ENCODE data around the gene GRID1. TPM values are rescaled to one million over a fixed set of nuclear protein-coding genes. Genes with fewer than 3 reads are reported as not detected.

GRID1 gene
- total and polyA plus RNA-seq, 10 of the 15 experiments (the other 5 are each of a cell fraction or from before 2014, with no cell fraction given), result 0.04 to 0.62 (median 0.08) TPM; not detected in 5

- DNase-seq (ENCODE audit: low read depth, low spot score) (no peak), FAIRE-seq (no peak), ATAC-seq (no peak)
- Histone ChIP-seq H4K20me1 (ENCODE audit: control insufficient read depth, insufficient read depth) (no peaks in the 10 kb centered on the region), H3K36me3 (ENCODE audit: control insufficient read depth in 2 of 2, insufficient read depth in 2 of 2, low read length in 1 of 2) (no peaks in the 10 kb centered on the region), H3K27ac (ENCODE audit: control insufficient read depth, insufficient read depth) (no peak overlapping the region), H2AFZ (ENCODE audit: control insufficient read depth, low read depth, low read length) (no peak overlapping the region), H3K9me3 (replicated peaks; ENCODE audit: control insufficient read depth, insufficient read depth, low read length) (no peaks in the 10 kb centered on the region), H3K4me3 (no peak overlapping the region), H3K9ac (ENCODE audit: control insufficient read depth, insufficient read depth, low read length) (no peak overlapping the region), H3K27me3 (replicated peaks in 1 of 2; ENCODE audit: control insufficient read depth in 2 of 2, insufficient read depth in 2 of 2, low read length in 1 of 2) (no peaks in the 10 kb centered on the region), H3K4me1 (ENCODE audit: control insufficient read depth, insufficient read depth, low read length) (no peaks in the 10 kb centered on the region), H3K79me2 (ENCODE audit: control insufficient read depth, insufficient read depth, low read length) (no peaks in the 10 kb centered on the region), H3K4me2 (ENCODE audit: control insufficient read depth, insufficient read depth) (no peak overlapping the region)
- 0% methylated on average over 1 of the region's 1 CpG for WGBS (ENCODE audit: insufficient coverage, insufficient replicate concordance, low lambda C conversion rate, missing lambda C conversion rate)
- ChIA-PET POLR2A (no interaction called here), RAD21 (ENCODE audit: unreplicated experiment) (no interaction called here), CTCF (no interaction called here), SMC1A (ENCODE audit: uncharacterized antibody, unreplicated experiment) (interaction anchor here (1.3 kb wide), 1 partner anchor 12 kb away, joined by 5 read pairs; no protein-coding TSS in a partner anchor)
- in situ Hi-C loops (cut with MboI) (no loop called here), intact Hi-C loops (cut with micrococcal nuclease; ENCODE audit: unreplicated experiment) (no loop called here)
- no TSS peak for BruUV-seq (replicated peaks)
- TF ChIP-seq, protein P1, sequence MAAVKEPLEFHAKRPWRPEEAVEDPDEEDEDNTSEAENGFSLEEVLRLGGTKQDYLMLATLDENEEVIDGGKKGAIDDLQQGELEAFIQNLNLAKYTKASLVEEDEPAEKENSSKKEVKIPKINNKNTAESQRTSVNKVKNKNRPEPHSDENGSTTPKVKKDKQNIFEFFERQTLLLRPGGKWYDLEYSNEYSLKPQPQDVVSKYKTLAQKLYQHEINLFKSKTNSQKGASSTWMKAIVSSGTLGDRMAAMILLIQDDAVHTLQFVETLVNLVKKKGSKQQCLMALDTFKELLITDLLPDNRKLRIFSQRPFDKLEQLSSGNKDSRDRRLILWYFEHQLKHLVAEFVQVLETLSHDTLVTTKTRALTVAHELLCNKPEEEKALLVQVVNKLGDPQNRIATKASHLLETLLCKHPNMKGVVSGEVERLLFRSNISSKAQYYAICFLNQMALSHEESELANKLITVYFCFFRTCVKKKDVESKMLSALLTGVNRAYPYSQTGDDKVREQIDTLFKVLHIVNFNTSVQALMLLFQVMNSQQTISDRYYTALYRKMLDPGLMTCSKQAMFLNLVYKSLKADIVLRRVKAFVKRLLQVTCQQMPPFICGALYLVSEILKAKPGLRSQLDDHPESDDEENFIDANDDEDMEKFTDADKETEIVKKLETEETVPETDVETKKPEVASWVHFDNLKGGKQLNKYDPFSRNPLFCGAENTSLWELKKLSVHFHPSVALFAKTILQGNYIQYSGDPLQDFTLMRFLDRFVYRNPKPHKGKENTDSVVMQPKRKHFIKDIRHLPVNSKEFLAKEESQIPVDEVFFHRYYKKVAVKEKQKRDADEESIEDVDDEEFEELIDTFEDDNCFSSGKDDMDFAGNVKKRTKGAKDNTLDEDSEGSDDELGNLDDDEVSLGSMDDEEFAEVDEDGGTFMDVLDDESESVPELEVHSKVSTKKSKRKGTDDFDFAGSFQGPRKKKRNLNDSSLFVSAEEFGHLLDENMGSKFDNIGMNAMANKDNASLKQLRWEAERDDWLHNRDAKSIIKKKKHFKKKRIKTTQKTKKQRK (IDR thresholded peaks at IDR 0.05; ENCODE audit: low read depth, low read length), result no peak
- no peak for TF ChIP-seq TCF12 (IDR thresholded peaks at IDR 0.05; ENCODE audit: low read depth, low read length)
- no peak for TF ChIP-seq KLF5 (IDR thresholded peaks at IDR 0.05; ENCODE audit: partially characterized antibody)
- TF ChIP-seq RB1 (IDR thresholded peaks at IDR 0.05; ENCODE audit: borderline replicate concordance), result no peak
- TF ChIP-seq MYB (IDR thresholded peaks at IDR 0.05; ENCODE audit: borderline replicate concordance, low read depth, low read length), result no peak
- TF ChIP-seq PAX8 (IDR thresholded peaks at IDR 0.05), result no peak
- TF ChIP-seq MLLT1 (IDR thresholded peaks at IDR 0.05), result no peak
- no peak for TF ChIP-seq TAF1 (IDR thresholded peaks at IDR 0.05; ENCODE audit: borderline replicate concordance, low read depth, low read length)
- no peak for TF ChIP-seq HDAC2 (IDR thresholded peaks at IDR 0.05)
- TF ChIP-seq CBX5 (IDR thresholded peaks at IDR 0.05; ENCODE audit: low read depth), result no peak
- TF ChIP-seq EP300 (IDR thresholded peaks at IDR 0.05; ENCODE audit: borderline replicate concordance in 1 of 2, control insufficient read depth in 1 of 2, low read depth in 2 of 2, low read length in 2 of 2), result no peak
- TF ChIP-seq EZH2 (IDR thresholded peaks at IDR 0.05; ENCODE audit: borderline replicate concordance, control insufficient read depth, low read depth, low read length), result no peak
- no peak for TF ChIP-seq HDGF (IDR thresholded peaks at IDR 0.05)
- no peak for TF ChIP-seq STAT1 (conservative IDR thresholded peaks at IDR 0.05)
- no peak for TF ChIP-seq ZZZ3 (IDR thresholded peaks at IDR 0.05; ENCODE audit: control insufficient read depth, insufficient read length, low read depth)
- TF ChIP-seq, protein P2, sequence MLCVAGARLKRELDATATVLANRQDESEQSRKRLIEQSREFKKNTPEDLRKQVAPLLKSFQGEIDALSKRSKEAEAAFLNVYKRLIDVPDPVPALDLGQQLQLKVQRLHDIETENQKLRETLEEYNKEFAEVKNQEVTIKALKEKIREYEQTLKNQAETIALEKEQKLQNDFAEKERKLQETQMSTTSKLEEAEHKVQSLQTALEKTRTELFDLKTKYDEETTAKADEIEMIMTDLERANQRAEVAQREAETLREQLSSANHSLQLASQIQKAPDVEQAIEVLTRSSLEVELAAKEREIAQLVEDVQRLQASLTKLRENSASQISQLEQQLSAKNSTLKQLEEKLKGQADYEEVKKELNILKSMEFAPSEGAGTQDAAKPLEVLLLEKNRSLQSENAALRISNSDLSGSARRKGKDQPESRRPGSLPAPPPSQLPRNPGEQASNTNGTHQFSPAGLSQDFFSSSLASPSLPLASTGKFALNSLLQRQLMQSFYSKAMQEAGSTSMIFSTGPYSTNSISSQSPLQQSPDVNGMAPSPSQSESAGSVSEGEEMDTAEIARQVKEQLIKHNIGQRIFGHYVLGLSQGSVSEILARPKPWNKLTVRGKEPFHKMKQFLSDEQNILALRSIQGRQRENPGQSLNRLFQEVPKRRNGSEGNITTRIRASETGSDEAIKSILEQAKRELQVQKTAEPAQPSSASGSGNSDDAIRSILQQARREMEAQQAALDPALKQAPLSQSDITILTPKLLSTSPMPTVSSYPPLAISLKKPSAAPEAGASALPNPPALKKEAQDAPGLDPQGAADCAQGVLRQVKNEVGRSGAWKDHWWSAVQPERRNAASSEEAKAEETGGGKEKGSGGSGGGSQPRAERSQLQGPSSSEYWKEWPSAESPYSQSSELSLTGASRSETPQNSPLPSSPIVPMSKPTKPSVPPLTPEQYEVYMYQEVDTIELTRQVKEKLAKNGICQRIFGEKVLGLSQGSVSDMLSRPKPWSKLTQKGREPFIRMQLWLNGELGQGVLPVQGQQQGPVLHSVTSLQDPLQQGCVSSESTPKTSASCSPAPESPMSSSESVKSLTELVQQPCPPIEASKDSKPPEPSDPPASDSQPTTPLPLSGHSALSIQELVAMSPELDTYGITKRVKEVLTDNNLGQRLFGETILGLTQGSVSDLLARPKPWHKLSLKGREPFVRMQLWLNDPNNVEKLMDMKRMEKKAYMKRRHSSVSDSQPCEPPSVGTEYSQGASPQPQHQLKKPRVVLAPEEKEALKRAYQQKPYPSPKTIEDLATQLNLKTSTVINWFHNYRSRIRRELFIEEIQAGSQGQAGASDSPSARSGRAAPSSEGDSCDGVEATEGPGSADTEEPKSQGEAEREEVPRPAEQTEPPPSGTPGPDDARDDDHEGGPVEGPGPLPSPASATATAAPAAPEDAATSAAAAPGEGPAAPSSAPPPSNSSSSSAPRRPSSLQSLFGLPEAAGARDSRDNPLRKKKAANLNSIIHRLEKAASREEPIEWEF (IDR thresholded peaks at IDR 0.05; ENCODE audit: insufficient replicate concordance, low read depth, low read length), result no peak
Measured at GRCh38 chr10:85671530-85671929, 695.1 kb downstream of the GRID1 start.
